NCI-H748 (cell line): ENCODE measurements around the gene DTHD1.

Source experiments
- DNase-seq: peaks from one replicate; lab custom pipeline; 2025; ENCODE audit not compliant: unreplicated experiment; lab: John Stamatoyannopoulos, UW

Gene DTHD1

GRCh38 chr4:36313703-36314102 lies 32.3 kb downstream of the DTHD1 start:
- DNase-seq: no peak

- no peak for DNase-seq
Observed at GRCh38 chr4:36316607-36317006, 35.2 kb downstream of the DTHD1 start.

- no peak for DNase-seq
Observed at GRCh38 chr4:36317721-36318120, 36.3 kb downstream of the DTHD1 start.

GRCh38 chr4:36320117-36320896 lies 38.9 kb downstream of the DTHD1 start:
- DNase-seq: no peak

GRCh38 chr4:36321176-36321575 lies 39.8 kb downstream of the DTHD1 start:
- no peak for DNase-seq

GRCh38 chr4:36322921-36323354 lies 41.5 kb downstream of the DTHD1 start:
- DNase-seq: no peak

- no peak for DNase-seq
Observed at GRCh38 chr4:36323816-36324419, 42.5 kb downstream of the DTHD1 start.

GRCh38 chr4:36324808-36325207 lies 43.4 kb downstream of the DTHD1 start:
- DNase-seq: no peak

- no peak for DNase-seq
Observed at GRCh38 chr4:36325499-36325898, 44.1 kb downstream of the DTHD1 start.

- no peak for DNase-seq
Observed at GRCh38 chr4:36325926-36326325, 44.5 kb downstream of the DTHD1 start.

GRCh38 chr4:36326476-36327029 lies 45.1 kb downstream of the DTHD1 start:
- DNase-seq: no peak

- no peak for DNase-seq
Observed at GRCh38 chr4:36327400-36327799, 46.0 kb downstream of the DTHD1 start.

- DNase-seq: no peak
Observed at GRCh38 chr4:36328130-36328529, 46.7 kb downstream of the DTHD1 start.

GRCh38 chr4:36329228-36329627 lies 47.8 kb downstream of the DTHD1 start:
- no peak for DNase-seq

- DNase-seq: no peak
Observed at GRCh38 chr4:36330796-36331195, 49.4 kb downstream of the DTHD1 start.

GRCh38 chr4:36332023-36332781 lies 50.8 kb downstream of the DTHD1 start:
- DNase-seq: no peak

GRCh38 chr4:36332782-36333131 lies 51.3 kb downstream of the DTHD1 start:
- no peak for DNase-seq

- no peak for DNase-seq
Observed at GRCh38 chr4:36333303-36333877, 52.0 kb downstream of the DTHD1 start.

GRCh38 chr4:36337665-36338185 lies 56.3 kb downstream of the DTHD1 start:
- DNase-seq: no peak

- no peak for DNase-seq
Observed at GRCh38 chr4:36338973-36339372, 57.6 kb downstream of the DTHD1 start.

GRCh38 chr4:36341936-36342335 lies 60.5 kb downstream of the DTHD1 start:
- DNase-seq: no peak
